ENCODE measurements around the gene FAHD1.

Gene FAHD1

DNA sequence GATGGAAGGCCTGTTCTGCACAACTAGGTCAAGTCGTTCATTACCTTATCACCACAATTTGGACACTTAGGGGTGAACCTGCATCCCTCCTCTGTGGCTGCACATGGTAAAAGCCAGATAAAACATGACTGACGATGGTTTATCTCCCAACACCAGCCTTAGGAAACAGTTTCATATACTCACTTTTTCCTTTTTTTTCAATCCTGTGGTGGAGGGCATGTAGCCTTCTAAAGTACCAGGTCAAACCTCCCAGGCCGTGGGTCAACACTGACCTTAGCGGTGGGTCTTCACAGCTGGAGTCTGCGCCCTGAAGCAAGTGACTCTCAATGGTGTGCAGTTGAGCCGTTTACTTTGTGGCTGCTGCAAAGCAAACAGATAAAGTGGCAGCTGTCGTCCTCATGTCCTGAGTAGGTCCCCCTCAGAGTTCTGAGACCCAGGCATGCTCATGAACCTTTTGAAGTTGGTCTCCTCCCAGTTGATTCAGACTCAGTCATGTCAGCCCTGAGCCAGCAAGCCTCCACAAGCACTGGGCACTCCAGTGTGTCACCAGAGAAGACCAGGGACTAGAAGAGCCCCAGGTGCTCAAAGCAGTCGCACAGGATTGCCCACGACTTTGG, 5.9 kb downstream of the FAHD1 start:
- Histone ChIP-seq H3K9ac (ENCODE audit: low read depth, low read length) (no peak overlapping the region), H3K27ac (ENCODE audit: low read length) (no peak overlapping the region), H3K4me1 (ENCODE audit: insufficient read depth, low read length) (peaks cover 5% of the 10 kb centered on the region; the same call in 1 of the 2 replicates), H3K36me3 (ENCODE audit: insufficient read depth, low read depth, low read length) (peaks cover 14% of the 10 kb centered on the region; the same call in 1 of the 2 replicates), H3K27me3 (ENCODE audit: insufficient read depth, low read length) (no peaks in the 10 kb centered on the region), H3K4me3 (ENCODE audit: low read length) (no peak overlapping the region), H3K9me3 (ENCODE audit: insufficient read depth, low read depth, low read length) (no peaks in the 10 kb centered on the region)

DNA sequence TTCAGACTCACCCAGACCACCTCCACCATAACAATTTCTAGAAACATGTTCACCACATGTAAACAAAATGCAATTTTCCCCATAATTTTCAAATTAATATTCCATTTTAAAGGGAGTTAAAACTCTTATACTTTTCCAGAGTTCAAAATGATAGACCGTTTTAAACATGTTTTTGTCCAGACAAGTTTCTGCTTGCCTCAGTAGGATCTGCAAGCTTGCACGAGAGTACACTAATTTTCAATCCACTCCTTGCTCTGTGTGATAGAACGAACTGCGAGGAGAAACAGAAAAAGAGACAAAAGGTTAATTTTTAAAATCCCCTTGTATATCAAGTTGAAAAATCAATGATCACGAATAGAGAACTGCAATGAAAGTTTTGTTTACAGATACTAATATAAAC, 7.1 kb downstream of the FAHD1 start:
- no peak overlapping the region for H3K9ac ChIP-seq (ENCODE audit: low read depth, low read length)
- no peak overlapping the region for H3K27ac ChIP-seq (ENCODE audit: low read length)
- no peaks in the 10 kb centered on the region for H3K9me3 ChIP-seq (ENCODE audit: insufficient read depth, low read depth, low read length)
- H3K4me3 ChIP-seq (ENCODE audit: low read length), result no peak overlapping the region
- no peaks in the 10 kb centered on the region for H3K27me3 ChIP-seq (ENCODE audit: insufficient read depth, low read length)
- no peaks in the 10 kb centered on the region for H3K4me1 ChIP-seq (ENCODE audit: insufficient read depth, low read length)
- peaks cover 11% of the 10 kb centered on the region; the same call in 1 of the 2 replicates for H3K36me3 ChIP-seq (ENCODE audit: insufficient read depth, low read depth, low read length)

GRCh38 chr16:1839554-1839953, 12.5 kb downstream of the FAHD1 start:
- no peaks in the 10 kb centered on the region for H3K9me3 ChIP-seq (ENCODE audit: insufficient read depth, low read depth, low read length)
- H3K27me3 ChIP-seq (ENCODE audit: insufficient read depth, low read length), result no peaks in the 10 kb centered on the region
- H3K36me3 ChIP-seq (ENCODE audit: insufficient read depth, low read depth, low read length), result no peaks in the 10 kb centered on the region
- no peak overlapping the region for H3K27ac ChIP-seq (ENCODE audit: low read length)
- H3K4me1 ChIP-seq (ENCODE audit: insufficient read depth, low read length), result no peaks in the 10 kb centered on the region
- no peak overlapping the region for H3K9ac ChIP-seq (ENCODE audit: low read depth, low read length)
- H3K4me3 ChIP-seq (ENCODE audit: low read length), result no peak overlapping the region

DNA sequence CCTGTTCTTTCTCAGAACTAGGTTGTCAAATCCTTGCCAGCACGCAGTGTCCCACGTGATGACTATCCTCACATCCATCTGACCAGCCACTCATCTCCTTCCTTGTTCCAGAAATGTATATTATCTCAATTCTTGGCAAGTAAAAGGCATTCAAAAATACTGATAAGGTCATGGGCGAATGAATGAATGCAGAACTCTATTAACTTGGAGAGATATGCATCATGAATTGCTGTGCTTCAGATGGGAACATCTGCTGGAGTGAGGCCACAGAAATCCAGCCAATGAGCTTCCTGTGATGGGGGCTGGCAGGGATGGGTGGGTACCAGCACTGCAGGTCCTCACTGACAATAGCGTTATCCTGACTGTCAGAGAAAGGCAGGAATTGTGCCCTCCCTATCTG, 19.0 kb downstream of the FAHD1 start:
- H3K4me3 ChIP-seq (ENCODE audit: low read length), result no peak overlapping the region
- no peak overlapping the region for H3K9ac ChIP-seq (ENCODE audit: low read depth, low read length)
- no peaks in the 10 kb centered on the region for H3K4me1 ChIP-seq (ENCODE audit: insufficient read depth, low read length)
- no peaks in the 10 kb centered on the region for H3K9me3 ChIP-seq (ENCODE audit: insufficient read depth, low read depth, low read length)
- no peak overlapping the region for H3K27ac ChIP-seq (ENCODE audit: low read length)
- H3K27me3 ChIP-seq (ENCODE audit: insufficient read depth, low read length), result peaks cover 10% of the 10 kb centered on the region
- no peaks in the 10 kb centered on the region for H3K36me3 ChIP-seq (ENCODE audit: insufficient read depth, low read depth, low read length)

DNA sequence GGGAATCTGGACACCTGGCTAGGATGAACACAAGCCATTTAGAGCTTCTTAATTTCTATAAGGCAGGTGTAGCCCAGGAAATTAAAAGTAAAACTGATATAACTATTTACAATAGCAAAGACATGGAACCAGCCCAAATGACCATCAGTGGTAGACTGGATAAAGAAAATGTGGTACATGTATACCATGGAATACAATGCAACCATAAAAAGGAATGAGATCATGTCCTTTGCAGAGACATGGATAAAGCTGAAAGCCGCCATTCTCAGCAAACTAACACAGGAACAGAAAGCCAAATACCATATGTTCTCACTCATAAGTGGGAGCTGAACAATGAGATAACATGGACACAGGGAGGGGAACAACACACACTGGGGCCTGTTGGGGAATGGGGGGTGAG, 19.4 kb downstream of the FAHD1 start:
- no peak overlapping the region for H3K9ac ChIP-seq (ENCODE audit: low read depth, low read length)
- no peaks in the 10 kb centered on the region for H3K4me1 ChIP-seq (ENCODE audit: insufficient read depth, low read length)
- peaks cover 14% of the 10 kb centered on the region for H3K27me3 ChIP-seq (ENCODE audit: insufficient read depth, low read length)
- no peak overlapping the region for H3K4me3 ChIP-seq (ENCODE audit: low read length)
- H3K36me3 ChIP-seq (ENCODE audit: insufficient read depth, low read depth, low read length), result no peaks in the 10 kb centered on the region
- H3K9me3 ChIP-seq (ENCODE audit: insufficient read depth, low read depth, low read length), result no peaks in the 10 kb centered on the region
- no peak overlapping the region for H3K27ac ChIP-seq (ENCODE audit: low read length)

GRCh38 chr16:1850981-1851380, 24.0 kb downstream of the FAHD1 start:
- H3K36me3 ChIP-seq (ENCODE audit: insufficient read depth, low read depth, low read length), result no peaks in the 10 kb centered on the region
- no peaks in the 10 kb centered on the region for H3K4me1 ChIP-seq (ENCODE audit: insufficient read depth, low read length)
- H3K27ac ChIP-seq (ENCODE audit: low read length), result no peak overlapping the region
- no peak overlapping the region for H3K9ac ChIP-seq (ENCODE audit: low read depth, low read length)
- H3K27me3 ChIP-seq (ENCODE audit: insufficient read depth, low read length), result peaks cover 41% of the 10 kb centered on the region
- no peak overlapping the region for H3K4me3 ChIP-seq (ENCODE audit: low read length)
- no peaks in the 10 kb centered on the region for H3K9me3 ChIP-seq (ENCODE audit: insufficient read depth, low read depth, low read length)

DNA sequence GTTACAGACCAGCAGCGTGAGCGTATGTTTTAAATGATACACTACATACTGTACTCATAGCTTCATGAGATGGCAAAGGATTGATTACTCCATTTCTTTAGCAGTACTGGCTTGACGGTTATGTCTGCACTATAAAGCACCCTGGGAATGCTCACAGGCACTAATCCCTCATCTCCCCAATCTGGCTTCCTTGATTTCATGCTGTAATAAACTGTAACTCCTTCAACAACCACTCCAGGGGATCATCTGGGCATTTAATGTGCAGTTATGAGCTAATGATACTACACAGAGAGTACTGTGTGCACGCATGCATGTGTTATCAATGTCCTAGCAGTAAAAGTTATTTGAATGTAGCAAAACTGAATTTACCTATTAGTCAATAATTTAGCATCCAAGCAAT, 24.8 kb downstream of the FAHD1 start:
- Histone ChIP-seq H3K4me1 (ENCODE audit: insufficient read depth, low read length) (no peaks in the 10 kb centered on the region), H3K36me3 (ENCODE audit: insufficient read depth, low read depth, low read length) (no peaks in the 10 kb centered on the region), H3K27ac (ENCODE audit: low read length) (no peak overlapping the region), H3K27me3 (ENCODE audit: insufficient read depth, low read length) (peaks cover 36% of the 10 kb centered on the region), H3K9ac (ENCODE audit: low read depth, low read length) (no peak overlapping the region), H3K9me3 (ENCODE audit: insufficient read depth, low read depth, low read length) (no peaks in the 10 kb centered on the region), H3K4me3 (ENCODE audit: low read length) (no peak overlapping the region)

- peaks cover 78% of the 10 kb centered on the region for H3K27me3 ChIP-seq (ENCODE audit: insufficient read depth, low read length)
- H3K4me3 ChIP-seq (ENCODE audit: low read length), result no peak overlapping the region
- H3K27ac ChIP-seq (ENCODE audit: low read length), result no peak overlapping the region
- H3K9ac ChIP-seq (ENCODE audit: low read depth, low read length), result no peak overlapping the region
- H3K9me3 ChIP-seq (ENCODE audit: insufficient read depth, low read depth, low read length), result no peaks in the 10 kb centered on the region
- H3K36me3 ChIP-seq (ENCODE audit: insufficient read depth, low read depth, low read length), result no peaks in the 10 kb centered on the region
- H3K4me1 ChIP-seq (ENCODE audit: insufficient read depth, low read length), result no peaks in the 10 kb centered on the region
Measured at GRCh38 chr16:1857433-1858097, 30.6 kb downstream of the FAHD1 start.

GRCh38 chr16:1858189-1858865, 31.3 kb downstream of the FAHD1 start:
- H3K9ac ChIP-seq (ENCODE audit: low read depth, low read length), result no peak overlapping the region

GRCh38 chr16:1859650-1860049, 32.6 kb downstream of the FAHD1 start:
- no peaks in the 10 kb centered on the region for H3K4me1 ChIP-seq (ENCODE audit: insufficient read depth, low read length)
- H3K9me3 ChIP-seq (ENCODE audit: insufficient read depth, low read depth, low read length), result no peaks in the 10 kb centered on the region
- no peak overlapping the region for H3K4me3 ChIP-seq (ENCODE audit: low read length)
- no peaks in the 10 kb centered on the region for H3K36me3 ChIP-seq (ENCODE audit: insufficient read depth, low read depth, low read length)
- H3K9ac ChIP-seq (ENCODE audit: low read depth, low read length), result no peak overlapping the region
- peaks cover 60% of the 10 kb centered on the region for H3K27me3 ChIP-seq (ENCODE audit: insufficient read depth, low read length)
- no peak overlapping the region for H3K27ac ChIP-seq (ENCODE audit: low read length)

More at GRCh38 chr16:1858189-1858865, 31.3 kb downstream of the FAHD1 start:
- H3K9me3 ChIP-seq (ENCODE audit: insufficient read depth, low read depth, low read length), result no peaks in the 10 kb centered on the region
- H3K4me3 ChIP-seq (ENCODE audit: low read length), result no peak overlapping the region
- H3K27me3 ChIP-seq (ENCODE audit: insufficient read depth, low read length), result peaks cover 73% of the 10 kb centered on the region
- no peaks in the 10 kb centered on the region for H3K4me1 ChIP-seq (ENCODE audit: insufficient read depth, low read length)
- no peak overlapping the region for H3K27ac ChIP-seq (ENCODE audit: low read length)
- no peaks in the 10 kb centered on the region for H3K36me3 ChIP-seq (ENCODE audit: insufficient read depth, low read depth, low read length)

- H3K36me3 ChIP-seq (ENCODE audit: insufficient read depth, low read depth, low read length), result no peaks in the 10 kb centered on the region
- H3K9ac ChIP-seq (ENCODE audit: low read depth, low read length), result no peak overlapping the region
- H3K27me3 ChIP-seq (ENCODE audit: insufficient read depth, low read length), result peaks cover 58% of the 10 kb centered on the region
- no peaks in the 10 kb centered on the region for H3K4me1 ChIP-seq (ENCODE audit: insufficient read depth, low read length)
- no peaks in the 10 kb centered on the region for H3K9me3 ChIP-seq (ENCODE audit: insufficient read depth, low read depth, low read length)
- H3K27ac ChIP-seq (ENCODE audit: low read length), result no peak overlapping the region
- no peak overlapping the region for H3K4me3 ChIP-seq (ENCODE audit: low read length)
Measured at GRCh38 chr16:1861730-1862129, 34.7 kb downstream of the FAHD1 start.

DNA sequence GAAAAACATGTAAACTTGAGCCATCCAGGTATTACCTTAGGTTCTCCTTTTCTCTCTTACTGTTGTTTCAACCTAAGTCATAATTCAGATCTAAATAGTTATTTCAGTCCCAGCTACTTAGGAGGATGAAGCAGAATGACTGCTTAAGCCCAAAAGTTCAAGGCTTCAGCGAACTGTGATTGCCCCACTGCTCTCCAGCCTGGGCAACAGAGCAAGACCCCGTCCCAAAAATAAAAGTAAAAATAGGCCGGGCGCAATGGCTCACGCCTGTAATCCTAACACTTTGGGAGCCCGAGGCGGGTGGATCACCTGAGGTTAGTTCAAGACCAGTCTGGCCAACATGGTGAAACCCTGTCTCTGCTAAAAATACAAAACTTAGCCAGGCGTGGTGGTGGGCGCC, 35.4 kb downstream of the FAHD1 start:
- Histone ChIP-seq H3K9ac (ENCODE audit: low read depth, low read length) (no peak overlapping the region), H3K4me1 (ENCODE audit: insufficient read depth, low read length) (no peaks in the 10 kb centered on the region), H3K27me3 (ENCODE audit: insufficient read depth, low read length) (peaks cover 53% of the 10 kb centered on the region), H3K9me3 (ENCODE audit: insufficient read depth, low read depth, low read length) (no peaks in the 10 kb centered on the region), H3K36me3 (ENCODE audit: insufficient read depth, low read depth, low read length) (no peaks in the 10 kb centered on the region), H3K4me3 (ENCODE audit: low read length) (no peak overlapping the region), H3K27ac (ENCODE audit: low read length) (no peak overlapping the region)
